ENCODE results near the gene ZNF3.

ZNF3 gene

DNA sequence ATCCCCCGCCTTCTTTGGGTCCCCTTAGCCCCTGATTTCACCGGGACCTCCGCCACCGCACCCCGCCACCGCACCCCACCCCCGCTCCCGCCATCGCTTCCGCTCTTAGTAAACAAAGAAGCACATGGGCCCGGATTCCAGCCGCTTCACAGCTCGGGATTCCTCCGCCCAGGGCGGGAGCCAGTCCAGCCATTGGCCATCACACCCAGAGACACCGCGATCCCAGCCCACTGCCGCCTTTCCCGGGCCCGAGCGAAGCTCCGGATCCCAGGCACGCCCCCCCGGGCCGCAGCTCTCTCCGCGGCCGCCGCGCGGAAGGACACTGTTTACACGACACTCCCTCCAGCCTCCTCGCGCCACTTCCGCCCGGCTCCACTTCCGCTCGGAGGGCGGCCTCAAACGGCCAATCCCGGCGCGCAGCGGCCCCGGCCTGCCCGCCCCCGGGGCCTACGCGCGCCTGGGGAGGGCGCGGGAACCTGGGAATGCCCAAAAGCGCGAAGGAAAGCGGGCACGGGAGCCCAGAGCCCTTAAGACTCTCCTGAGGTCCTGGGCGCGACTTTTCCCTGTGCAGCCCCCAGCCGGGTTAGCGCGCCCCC lies 19.0 kb upstream of the ZNF3 start:
- in situ Hi-C loops (cut with MboI; ENCODE audit: low sequenced_read_pairs, unreplicated experiment) = no loop called here
- TF ChIP-seq, protein P1, sequence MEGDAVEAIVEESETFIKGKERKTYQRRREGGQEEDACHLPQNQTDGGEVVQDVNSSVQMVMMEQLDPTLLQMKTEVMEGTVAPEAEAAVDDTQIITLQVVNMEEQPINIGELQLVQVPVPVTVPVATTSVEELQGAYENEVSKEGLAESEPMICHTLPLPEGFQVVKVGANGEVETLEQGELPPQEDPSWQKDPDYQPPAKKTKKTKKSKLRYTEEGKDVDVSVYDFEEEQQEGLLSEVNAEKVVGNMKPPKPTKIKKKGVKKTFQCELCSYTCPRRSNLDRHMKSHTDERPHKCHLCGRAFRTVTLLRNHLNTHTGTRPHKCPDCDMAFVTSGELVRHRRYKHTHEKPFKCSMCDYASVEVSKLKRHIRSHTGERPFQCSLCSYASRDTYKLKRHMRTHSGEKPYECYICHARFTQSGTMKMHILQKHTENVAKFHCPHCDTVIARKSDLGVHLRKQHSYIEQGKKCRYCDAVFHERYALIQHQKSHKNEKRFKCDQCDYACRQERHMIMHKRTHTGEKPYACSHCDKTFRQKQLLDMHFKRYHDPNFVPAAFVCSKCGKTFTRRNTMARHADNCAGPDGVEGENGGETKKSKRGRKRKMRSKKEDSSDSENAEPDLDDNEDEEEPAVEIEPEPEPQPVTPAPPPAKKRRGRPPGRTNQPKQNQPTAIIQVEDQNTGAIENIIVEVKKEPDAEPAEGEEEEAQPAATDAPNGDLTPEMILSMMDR (IDR thresholded peaks at IDR 0.05; ENCODE audit: borderline replicate concordance, control extremely low read depth, extremely low read depth, insufficient read depth, missing control alignments) = no peak

DNA sequence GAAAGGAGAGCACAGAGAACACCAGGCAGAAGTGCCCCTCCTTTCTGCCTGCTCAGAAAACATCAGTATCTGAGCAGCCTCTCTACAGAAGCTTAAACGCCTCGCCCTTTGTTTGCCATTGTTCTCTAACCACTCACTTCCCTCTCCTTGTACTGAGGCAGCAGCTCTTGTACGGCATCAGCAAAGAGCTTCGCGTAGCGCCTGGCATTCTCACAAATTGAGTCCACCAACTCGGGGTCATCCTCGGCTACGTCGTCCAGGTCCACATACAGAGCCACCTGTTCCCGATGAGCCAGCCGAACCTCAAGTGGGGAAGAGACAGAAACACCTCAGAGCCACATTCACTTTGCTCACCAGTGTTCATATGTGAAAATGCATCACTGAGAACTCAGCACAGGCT lies 17.9 kb upstream of the ZNF3 start:
- in situ Hi-C loops (cut with MboI; ENCODE audit: low sequenced_read_pairs, unreplicated experiment) = no loop called here
- TF ChIP-seq, protein P1 (IDR thresholded peaks at IDR 0.05; ENCODE audit: borderline replicate concordance, control extremely low read depth, extremely low read depth, insufficient read depth, missing control alignments) = no peak
- no peak for DNase-seq (ENCODE audit: low spot score)

More for the DNA sequence above, 19.0 kb upstream of the ZNF3 start:
- DNase-seq (ENCODE audit: low spot score) = peak; percentile 94

DNA sequence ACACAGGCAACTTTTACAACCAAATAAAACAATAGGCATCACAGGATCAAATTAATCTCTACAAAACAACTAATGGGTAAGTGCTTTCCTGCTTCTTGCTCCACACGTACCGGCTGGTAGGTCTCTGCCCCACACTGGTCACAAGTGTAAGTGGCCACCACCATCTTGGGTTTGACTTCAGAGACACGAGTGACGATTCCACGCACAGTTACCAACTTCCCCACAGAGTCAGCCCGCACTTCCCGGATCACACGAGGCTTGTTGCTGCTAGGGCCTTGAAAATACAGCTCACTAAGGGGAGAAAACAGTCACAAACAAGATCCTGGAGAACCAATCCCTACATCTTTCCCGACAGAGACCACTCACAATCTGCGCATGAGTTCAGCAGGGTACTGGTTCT lies 17.4 kb upstream of the ZNF3 start:
- no peak for DNase-seq (ENCODE audit: low spot score)
- in situ Hi-C loops (cut with MboI; ENCODE audit: low sequenced_read_pairs, unreplicated experiment) = no loop called here

DNA sequence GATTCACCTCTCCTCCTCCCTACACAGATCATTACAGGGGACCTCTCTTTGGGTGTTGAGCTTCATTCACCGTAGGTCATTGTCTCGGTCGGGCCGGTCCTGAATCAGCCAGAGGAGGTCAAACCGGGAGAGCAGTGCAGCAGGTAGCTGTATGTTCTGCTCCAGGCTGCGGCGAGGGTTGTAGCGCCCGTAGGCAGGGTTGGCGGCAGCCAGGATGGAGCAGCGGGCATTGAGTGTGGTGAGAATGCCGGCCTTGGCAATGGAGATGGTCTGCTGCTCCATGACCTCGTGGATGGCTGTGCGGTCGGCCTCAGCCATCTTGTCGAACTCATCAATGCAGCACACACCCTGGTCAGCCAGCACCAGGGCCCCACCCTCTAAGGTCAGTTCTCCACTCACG lies 14.2 kb upstream of the ZNF3 start:
- TF ChIP-seq, protein P1 (IDR thresholded peaks at IDR 0.05; ENCODE audit: borderline replicate concordance, control extremely low read depth, extremely low read depth, insufficient read depth, missing control alignments) = no peak
- no peak for DNase-seq (ENCODE audit: low spot score)
- in situ Hi-C loops (cut with MboI; ENCODE audit: low sequenced_read_pairs, unreplicated experiment) = no loop called here

More for the DNA sequence above, 17.4 kb upstream of the ZNF3 start:
- TF ChIP-seq, protein P1 (IDR thresholded peaks at IDR 0.05; ENCODE audit: borderline replicate concordance, control extremely low read depth, extremely low read depth, insufficient read depth, missing control alignments) = no peak

DNA sequence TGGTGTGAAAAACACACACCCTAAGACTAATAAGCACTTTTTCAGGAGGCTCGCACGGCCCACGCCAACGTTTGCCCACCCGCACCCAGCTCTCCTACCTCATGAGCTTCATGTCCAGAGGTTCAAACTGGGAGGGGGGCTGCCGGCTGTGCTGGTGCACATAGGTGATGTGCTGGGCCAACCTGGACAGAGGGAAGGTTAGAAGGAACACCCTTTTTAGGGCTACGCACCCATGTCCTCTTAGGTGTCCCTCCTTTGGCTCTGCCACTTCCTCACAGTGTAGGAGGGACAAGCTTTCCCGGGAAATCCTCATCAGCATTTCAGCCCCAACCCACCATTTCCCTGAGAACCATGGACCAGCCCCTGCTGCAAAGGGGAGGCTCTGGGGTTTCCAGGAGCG lies 13.8 kb upstream of the ZNF3 start:
- no peak for DNase-seq (ENCODE audit: low spot score)
- TF ChIP-seq, protein P1 (IDR thresholded peaks at IDR 0.05; ENCODE audit: borderline replicate concordance, control extremely low read depth, extremely low read depth, insufficient read depth, missing control alignments) = no peak
- in situ Hi-C loops (cut with MboI; ENCODE audit: low sequenced_read_pairs, unreplicated experiment) = no loop called here

DNA sequence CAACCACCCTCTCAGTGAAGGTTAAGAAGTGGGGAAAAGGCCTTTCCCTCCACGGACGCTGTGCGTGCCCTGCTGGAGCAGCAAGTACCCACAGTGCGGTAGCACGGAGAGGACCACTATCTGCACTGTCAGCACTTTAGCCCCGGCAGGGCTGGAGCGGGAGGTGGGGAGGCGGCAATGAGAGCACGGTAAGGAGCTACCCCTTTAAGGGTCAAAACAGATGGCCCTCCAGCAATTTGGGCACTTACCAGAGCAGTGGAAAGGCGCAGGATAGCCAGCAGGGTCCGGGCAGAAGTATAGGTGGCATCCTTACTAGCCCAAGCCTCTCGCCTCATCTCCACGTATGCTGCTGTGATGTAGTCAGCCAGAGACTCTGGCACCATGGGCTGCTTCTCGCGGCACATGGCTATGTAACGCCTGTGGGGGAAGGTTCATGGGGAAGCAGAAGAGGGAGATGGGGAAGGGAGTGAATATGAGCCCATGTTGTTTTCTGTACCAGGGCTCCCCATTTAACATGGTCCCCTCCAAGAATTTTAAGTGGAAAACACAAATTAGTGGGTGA lies 12.5 kb upstream of the ZNF3 start:
- in situ Hi-C loops (cut with MboI; ENCODE audit: low sequenced_read_pairs, unreplicated experiment) = no loop called here
- no peak for DNase-seq (ENCODE audit: low spot score)
- TF ChIP-seq, protein P1 (IDR thresholded peaks at IDR 0.05; ENCODE audit: borderline replicate concordance, control extremely low read depth, extremely low read depth, insufficient read depth, missing control alignments) = no peak

Data from GM13976 (cell line).